IPS DF 6.9 (cell line): ENCODE results near the gene CARD11.
A peak's percentile ranks its signal among the peaks of the same experiment; 100 is the strongest.

Source experiments
- DNase-seq: peaks from one replicate; pipeline ENCODE4 v3.0.0-alpha.2; 2013; ENCODE audit warnings: low read depth, low spot score
- H3K27ac ChIP-seq: one replicate; pipeline ENCODE4 v1.5.1; 2013; ENCODE audit warnings: low read length, control low read depth
- H3K27me3 ChIP-seq: 2 replicates; pipeline ENCODE4 v1.6.1; 2013; ENCODE audit warnings: mild to moderate bottlenecking, low read length; ENCODE audit not compliant: control insufficient read depth, insufficient read depth
- H3K36me3 ChIP-seq: 2 replicates; pipeline ENCODE4 v1.6.1; 2013; ENCODE audit warnings: low read length; ENCODE audit not compliant: control insufficient read depth, insufficient read depth
- H3K4me1 ChIP-seq: 2 replicates; pipeline ENCODE4 v1.6.1; 2013; ENCODE audit warnings: low read length; ENCODE audit not compliant: control insufficient read depth, insufficient read depth
- H3K4me3 ChIP-seq: 2 replicates; pipeline ENCODE4 v1.5.1; 2013; ENCODE audit warnings: mild to moderate bottlenecking, low read length
- H3K9me3 ChIP-seq: 2 replicates; pipeline ENCODE4 v1.6.1; 2013; ENCODE audit warnings: low read length, inconsistent platforms; ENCODE audit not compliant: control insufficient read depth, insufficient read depth
- WGBS: extraction: QIAGEN DNeasy Blood & Tissue Kit; methylation state at CpG from one replicate; pipeline ENCODE4 v1.1.7; 2013; ENCODE audit warnings: mixed read lengths, missing lambda C conversion rate; ENCODE audit not compliant: insufficient read length, insufficient coverage; 5-methylcytosine and 5-hydroxymethylcytosine counted together

The CARD11 gene

DNA sequence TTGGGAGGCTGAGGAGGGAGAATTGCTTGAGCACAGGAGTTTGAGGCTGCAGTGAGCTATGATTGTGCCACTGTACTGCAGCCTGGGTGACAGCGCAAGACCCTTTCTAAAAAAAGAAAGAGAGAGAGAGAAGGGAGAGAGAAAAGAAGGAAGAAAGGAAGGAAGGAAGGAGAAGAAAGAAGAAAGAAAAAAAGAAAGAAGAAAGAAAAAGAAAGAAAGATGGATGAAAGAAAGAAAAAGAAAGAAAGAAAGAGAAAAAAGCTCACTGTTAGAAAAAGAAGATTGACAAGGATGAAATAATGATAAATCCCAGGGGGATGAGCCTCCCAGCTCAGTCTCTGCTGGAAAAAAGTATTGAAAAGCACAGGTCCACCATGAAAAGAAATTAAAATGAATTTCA, 22.8 kb upstream of the CARD11 start:
- DNase-seq = no peak
- Histone ChIP-seq H3K27me3 (no peaks in the 10 kb centered on the region), H3K36me3 (no peaks in the 10 kb centered on the region), H3K4me1 (no peaks in the 10 kb centered on the region), H3K4me3 (no peak overlapping the region), H3K27ac (no peak overlapping the region), H3K9me3 (no peaks in the 10 kb centered on the region)
- WGBS = no CpG with 5 or more reads among the region's 1 CpG

DNA sequence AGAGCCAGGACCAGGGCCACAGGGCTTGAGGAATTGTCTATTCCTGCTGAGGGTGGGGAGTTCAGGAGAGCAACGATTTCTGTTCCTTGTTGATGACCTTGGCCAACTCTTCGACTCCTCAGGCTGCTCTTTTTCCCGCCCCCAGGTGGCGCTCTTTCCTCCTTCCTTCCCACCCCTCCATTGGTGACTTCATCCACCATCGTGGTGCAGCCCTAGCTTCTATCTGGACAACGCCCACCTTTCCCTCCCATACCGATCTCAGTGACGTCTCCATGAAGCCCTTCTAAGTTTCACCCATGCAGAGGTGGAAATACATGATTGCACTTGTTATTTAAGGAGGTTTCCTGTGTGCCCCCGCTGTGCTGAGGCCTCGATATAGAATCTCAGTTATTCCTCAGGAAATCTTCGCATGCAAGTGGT, 22.1 kb upstream of the CARD11 start:
- Histone ChIP-seq H3K4me3 (no peak overlapping the region), H3K4me1 (no peaks in the 10 kb centered on the region), H3K27ac (no peak overlapping the region), H3K9me3 (no peaks in the 10 kb centered on the region), H3K27me3 (no peaks in the 10 kb centered on the region), H3K36me3 (no peaks in the 10 kb centered on the region)
- no CpG with 5 or more reads among the region's 11 CpGs for WGBS
- peak; percentile 85 for DNase-seq

DNA sequence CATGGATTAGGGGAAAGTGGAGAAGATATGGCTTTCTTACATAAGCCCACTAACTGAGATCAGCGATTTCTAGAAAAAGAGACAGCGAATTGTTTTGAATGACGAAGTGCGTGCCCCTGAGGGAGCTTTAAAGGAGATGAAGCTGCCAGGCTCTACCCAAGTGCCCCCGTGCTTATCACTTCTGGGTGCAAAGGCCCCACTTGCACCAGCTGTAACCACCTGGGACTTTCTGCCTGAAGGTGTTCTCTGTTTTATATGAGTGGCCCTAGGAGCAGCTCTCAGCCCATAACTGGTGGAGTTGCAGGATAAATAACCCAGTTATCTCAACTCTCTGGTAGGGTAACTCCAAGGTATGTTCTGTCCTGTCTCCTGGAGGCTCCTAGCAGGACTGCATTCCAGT, 20.4 kb upstream of the CARD11 start:
- H3K36me3 ChIP-seq = no peaks in the 10 kb centered on the region
- no peaks in the 10 kb centered on the region for H3K27me3 ChIP-seq
- no peaks in the 10 kb centered on the region for H3K4me1 ChIP-seq
- no peak overlapping the region for H3K4me3 ChIP-seq
- WGBS = no CpG with 5 or more reads among the region's 5 CpGs
- DNase-seq = no peak
- H3K9me3 ChIP-seq = no peaks in the 10 kb centered on the region
- H3K27ac ChIP-seq = no peak overlapping the region

DNA sequence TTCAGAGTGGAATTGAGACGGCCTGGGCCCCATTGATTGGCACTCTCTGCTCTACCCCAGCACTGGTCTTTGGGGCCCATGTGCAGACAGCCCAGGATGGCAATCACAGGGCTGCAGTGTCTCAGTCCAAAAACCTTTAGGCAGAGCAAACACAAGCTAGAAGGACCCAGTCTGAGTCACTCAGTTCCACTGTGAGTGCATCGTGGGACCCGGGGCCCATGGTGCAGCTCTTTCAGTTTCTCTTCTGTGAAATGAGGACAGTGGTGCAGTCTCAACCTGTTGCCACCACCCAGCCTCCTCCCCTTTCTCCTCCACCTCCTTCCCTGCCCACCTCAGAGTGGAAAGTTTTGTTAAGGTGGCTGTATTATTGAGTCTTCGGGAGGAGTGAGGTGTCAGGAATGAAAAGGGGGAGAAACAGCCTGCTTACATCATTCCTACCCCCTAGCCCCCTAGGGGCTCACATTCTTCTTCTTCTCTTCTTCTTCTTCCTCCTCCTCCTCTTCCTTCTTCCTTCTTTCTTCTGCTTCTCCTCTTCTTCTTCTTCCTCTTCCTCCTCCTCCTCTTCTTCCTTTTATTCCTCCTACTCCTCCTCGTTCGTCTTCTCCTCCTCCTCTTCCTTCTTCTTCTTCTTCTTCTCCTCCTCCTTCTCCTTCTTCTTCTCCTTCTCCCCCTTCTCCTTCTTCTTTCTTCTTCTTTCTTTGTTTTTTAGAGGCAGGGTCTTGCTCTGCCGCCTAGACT, 19.5 kb upstream of the CARD11 start:
- H3K36me3 ChIP-seq = no peaks in the 10 kb centered on the region
- WGBS = 94% methylated on average over 2 of the region's 7 CpGs
- no peak for DNase-seq
- H3K27me3 ChIP-seq = no peaks in the 10 kb centered on the region
- H3K4me1 ChIP-seq = no peaks in the 10 kb centered on the region
- H3K27ac ChIP-seq = no peak overlapping the region
- H3K9me3 ChIP-seq = no peaks in the 10 kb centered on the region
- no peak overlapping the region for H3K4me3 ChIP-seq

DNA sequence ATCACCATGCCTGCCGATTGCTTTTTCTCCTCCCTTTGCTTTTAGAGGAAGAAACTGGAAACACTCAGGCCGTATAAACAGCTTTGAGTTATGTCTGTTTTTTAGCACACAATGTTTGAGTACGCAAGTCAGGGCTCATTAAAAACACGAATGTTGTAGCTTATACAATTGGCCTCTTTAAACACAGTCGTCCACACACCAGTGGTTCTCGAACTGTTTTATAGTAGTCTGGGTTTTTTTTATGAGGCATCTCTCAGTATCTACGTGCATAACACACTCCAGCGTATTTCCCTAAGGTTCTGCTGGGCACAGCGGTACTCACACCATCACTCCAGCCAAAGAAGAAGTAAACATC, 13.4 kb upstream of the CARD11 start:
- no peaks in the 10 kb centered on the region for H3K27me3 ChIP-seq
- WGBS = no CpG with 5 or more reads among the region's 9 CpGs
- H3K4me3 ChIP-seq = no peak overlapping the region
- H3K27ac ChIP-seq = no peak overlapping the region
- no peaks in the 10 kb centered on the region for H3K36me3 ChIP-seq
- no peaks in the 10 kb centered on the region for H3K4me1 ChIP-seq
- no peaks in the 10 kb centered on the region for H3K9me3 ChIP-seq
- DNase-seq = no peak

DNA sequence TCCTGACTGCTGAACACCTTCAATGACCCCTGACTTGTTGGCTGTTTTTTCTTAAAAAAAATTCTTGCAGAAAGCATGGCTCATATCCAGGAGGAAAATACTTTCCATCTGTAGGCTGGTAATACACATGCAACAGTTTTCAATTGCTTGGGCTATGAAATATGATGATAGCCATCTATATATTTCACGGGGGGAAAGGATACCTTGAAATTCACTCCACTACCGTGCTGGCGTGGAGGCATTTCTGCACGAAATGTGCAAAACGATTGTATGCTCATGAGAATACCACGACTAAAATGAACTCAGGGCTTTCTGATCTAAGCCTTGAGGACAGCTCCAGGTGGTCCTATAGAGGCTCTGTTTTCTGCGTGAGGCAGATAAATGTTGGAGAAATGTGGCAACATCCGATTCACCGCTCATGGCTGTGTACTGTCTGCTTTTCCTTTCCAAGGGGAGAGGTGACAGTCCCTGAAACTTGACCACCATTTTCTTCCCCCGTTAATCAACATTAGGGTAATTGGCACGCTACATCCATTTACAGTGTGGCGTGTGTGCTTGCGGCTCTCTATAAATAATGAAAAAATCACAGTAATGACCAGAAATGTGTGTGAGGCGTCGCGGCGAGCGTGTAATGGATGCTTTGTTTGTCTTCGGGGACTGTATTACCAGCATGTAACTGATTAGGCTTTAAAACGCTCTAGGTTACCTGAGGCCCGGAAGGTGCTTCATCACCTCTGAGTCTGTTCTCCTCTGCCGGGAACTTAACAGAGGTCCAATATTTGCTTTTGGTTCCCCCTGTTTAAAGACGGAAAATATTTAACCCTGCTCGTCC, 12.8 kb upstream of the CARD11 start:
- DNase-seq = no peak
- no peak overlapping the region for H3K4me3 ChIP-seq
- no peaks in the 10 kb centered on the region for H3K4me1 ChIP-seq
- no peak overlapping the region for H3K27ac ChIP-seq
- WGBS = no CpG with 5 or more reads among the region's 24 CpGs
- H3K9me3 ChIP-seq = no peaks in the 10 kb centered on the region
- H3K27me3 ChIP-seq = no peaks in the 10 kb centered on the region
- no peaks in the 10 kb centered on the region for H3K36me3 ChIP-seq

DNA sequence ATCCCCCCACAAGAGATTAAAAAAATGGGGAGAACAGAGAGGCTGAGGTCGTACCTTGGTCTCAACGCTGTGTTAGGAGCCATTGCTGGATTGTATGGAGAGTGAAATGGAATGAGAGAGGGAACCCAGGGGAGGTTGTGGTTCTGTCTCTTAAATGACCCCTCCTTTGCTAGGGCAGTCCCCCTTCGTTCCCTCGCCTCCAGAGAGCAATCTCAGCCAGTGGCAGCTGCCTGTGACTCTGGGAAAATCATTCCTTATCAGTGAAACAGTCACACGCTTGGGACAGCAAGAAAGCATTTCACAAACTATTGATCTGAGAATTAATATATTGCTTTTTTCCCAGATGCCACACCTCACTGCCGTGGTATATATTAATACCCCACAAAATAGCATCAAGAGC, 12.0 kb upstream of the CARD11 start:
- H3K27ac ChIP-seq = no peak overlapping the region
- no peaks in the 10 kb centered on the region for H3K27me3 ChIP-seq
- WGBS = no CpG with 5 or more reads among the region's 6 CpGs
- no peaks in the 10 kb centered on the region for H3K4me1 ChIP-seq
- H3K36me3 ChIP-seq = no peaks in the 10 kb centered on the region
- DNase-seq = no peak
- H3K9me3 ChIP-seq = no peaks in the 10 kb centered on the region
- H3K4me3 ChIP-seq = no peak overlapping the region

DNA sequence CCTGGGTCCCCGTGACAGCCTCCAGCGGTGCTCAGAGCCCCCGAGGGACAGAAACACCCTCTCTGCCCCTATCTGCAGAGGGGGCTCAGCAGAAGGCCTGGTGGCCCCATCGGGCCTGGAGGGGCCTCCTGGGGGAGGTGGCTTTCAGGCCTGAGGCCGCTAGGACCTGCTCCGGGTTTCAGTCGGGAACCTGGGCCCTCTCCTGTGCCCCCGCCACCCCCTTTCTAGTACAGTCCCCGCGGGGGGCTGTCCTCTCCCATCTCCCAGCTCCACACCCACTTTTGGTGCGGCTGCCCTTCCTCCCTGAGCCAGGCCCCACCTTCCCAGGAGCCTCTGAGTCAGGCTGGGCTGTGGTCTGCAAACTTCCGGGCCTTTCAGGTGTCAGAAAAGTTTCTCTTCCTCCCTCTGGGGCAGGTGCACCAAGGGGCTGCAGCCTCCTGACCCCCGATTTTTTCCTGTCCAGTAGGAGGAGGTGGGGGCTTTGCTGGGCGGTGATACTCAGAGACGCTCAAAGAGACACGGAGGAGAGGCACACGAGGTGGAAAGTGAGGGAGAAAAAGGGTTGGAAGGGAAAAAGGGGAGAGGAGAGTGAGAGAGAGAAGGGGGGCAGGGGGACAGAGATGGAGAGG, 692 bp downstream of the CARD11 start:
- H3K4me1 ChIP-seq = peaks cover 5% of the 10 kb centered on the region; the same call in 1 of the 2 replicates
- peak overlapping the region; percentile 72; the same call in 1 of the 2 replicates for H3K4me3 ChIP-seq
- no peak for DNase-seq
- whole genome bisulfite sequencing = no CpG with 5 or more reads among the region's 17 CpGs
- no peaks in the 10 kb centered on the region for H3K9me3 ChIP-seq
- H3K27me3 ChIP-seq = no peaks in the 10 kb centered on the region
- H3K36me3 ChIP-seq = no peaks in the 10 kb centered on the region
- no peak overlapping the region for H3K27ac ChIP-seq

DNA sequence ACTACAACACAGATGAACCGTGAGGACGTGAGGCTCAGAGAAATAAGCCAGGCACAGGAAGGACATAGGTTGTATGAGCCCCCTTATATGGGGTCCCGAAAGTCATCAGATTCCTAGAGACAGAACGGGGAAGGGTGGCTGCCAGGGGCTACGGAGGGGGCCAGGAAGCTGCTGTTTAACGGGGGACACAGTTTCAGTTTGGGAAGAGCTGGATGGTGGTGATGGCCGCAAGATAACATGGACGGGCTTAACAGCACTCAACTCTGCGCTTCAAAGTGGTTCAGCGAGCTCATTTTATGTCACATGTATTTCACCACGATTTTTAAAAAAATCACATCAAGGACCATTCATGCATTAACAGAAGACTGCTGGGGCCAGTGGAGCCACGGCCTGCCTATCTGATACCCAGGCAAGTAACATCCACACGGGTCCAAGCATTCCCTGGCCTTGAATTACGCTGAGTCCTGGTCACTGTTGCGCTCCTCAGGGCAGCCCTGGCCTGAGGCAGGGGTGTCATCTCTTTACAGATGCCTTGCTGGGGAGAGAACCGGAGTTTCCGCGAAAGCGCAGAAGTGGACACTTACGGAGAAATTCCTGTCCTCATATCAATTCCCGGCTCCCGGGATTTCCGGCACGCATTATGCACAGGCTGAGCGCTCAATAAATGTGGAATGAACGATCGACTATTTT, 1.5 kb downstream of the CARD11 start:
- no peak overlapping the region for H3K4me3 ChIP-seq
- peaks cover 5% of the 10 kb centered on the region; the same call in 1 of the 2 replicates for H3K4me1 ChIP-seq
- no peak for DNase-seq
- H3K27ac ChIP-seq = no peak overlapping the region
- no peaks in the 10 kb centered on the region for H3K27me3 ChIP-seq
- no peaks in the 10 kb centered on the region for H3K9me3 ChIP-seq
- no peaks in the 10 kb centered on the region for H3K36me3 ChIP-seq
- no CpG with 5 or more reads among the region's 27 CpGs for WGBS

DNA sequence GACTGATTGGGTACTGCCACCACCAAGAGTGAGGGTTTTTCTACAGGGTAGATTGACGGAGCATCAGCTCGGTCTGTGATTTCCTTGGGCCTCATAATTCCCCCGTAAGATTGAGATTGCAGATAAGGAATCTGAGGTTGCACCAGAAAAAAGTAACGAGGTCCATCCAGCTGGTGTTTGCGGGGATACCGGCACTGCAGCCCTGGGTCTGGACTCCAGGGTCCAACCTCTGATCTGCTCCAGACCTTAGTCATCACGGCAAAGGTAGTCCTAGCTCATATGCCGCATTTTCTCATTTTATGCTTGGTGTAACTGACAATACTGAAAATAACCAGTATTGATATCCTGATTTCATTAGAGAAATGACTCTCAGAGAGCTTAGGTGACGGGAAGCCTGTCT, 3.9 kb downstream of the CARD11 start:
- WGBS = no CpG with 5 or more reads among the region's 9 CpGs
- Histone ChIP-seq H3K27ac (no peak overlapping the region), H3K4me3 (no peak overlapping the region), H3K27me3 (no peaks in the 10 kb centered on the region), H3K36me3 (no peaks in the 10 kb centered on the region), H3K9me3 (no peaks in the 10 kb centered on the region), H3K4me1 (peaks cover 5% of the 10 kb centered on the region; the same call in 1 of the 2 replicates)
- DNase-seq = no peak
